GM18519 (cell line): ENCODE results near the gene UBTF.

ENCODE experiments used
- ATAC-seq: cut with Tn5 transposase; IDR thresholded peaks from one replicate; pipeline ENCODE4 v1.9.1; 2021; ENCODE audit warnings: mild to moderate bottlenecking, moderate library complexity; ENCODE audit not compliant: unreplicated experiment, low FRiP score

Gene UBTF

DNA sequence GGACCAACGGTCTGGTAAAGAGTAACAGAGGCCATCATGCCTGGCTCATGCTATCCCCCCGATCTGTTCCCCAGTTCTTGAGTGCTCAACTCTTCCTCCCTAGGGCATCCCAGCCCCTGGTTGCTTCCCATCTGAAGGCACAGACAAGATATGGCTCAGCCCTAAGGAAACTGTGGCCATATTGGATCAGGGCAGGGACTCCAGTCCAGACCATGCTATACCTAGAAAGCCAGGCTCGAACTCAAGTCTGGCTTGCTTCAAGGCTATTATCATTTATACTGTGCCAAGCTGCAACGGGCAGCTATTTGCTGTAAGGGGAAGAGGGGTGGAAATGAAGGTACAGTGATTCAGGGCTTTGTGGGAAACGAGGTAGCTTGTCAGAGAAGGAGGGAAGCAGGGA lies 2.8 kb downstream of the UBTF start:
- no peak for ATAC-seq

- ATAC-seq, result no peak
Observed at GRCh38 chr17:44216173-44216572, 3.3 kb downstream of the UBTF start.

GRCh38 chr17:44214896-44215295 lies 4.6 kb downstream of the UBTF start:
- no peak for ATAC-seq

DNA sequence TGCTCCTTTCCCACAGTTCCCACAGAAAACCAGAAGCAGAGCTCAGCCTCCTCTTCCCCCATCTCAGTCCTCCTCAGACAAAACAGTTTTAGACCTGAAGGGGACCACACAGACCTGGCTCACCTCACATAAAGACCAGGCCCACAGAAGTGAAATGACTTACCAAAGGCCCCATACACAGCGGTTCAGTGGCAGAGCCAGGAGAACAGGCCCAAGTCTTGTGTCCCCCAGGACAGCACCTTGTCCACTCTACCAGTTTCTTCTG lies 5.3 kb downstream of the UBTF start:
- ATAC-seq, result no peak

DNA sequence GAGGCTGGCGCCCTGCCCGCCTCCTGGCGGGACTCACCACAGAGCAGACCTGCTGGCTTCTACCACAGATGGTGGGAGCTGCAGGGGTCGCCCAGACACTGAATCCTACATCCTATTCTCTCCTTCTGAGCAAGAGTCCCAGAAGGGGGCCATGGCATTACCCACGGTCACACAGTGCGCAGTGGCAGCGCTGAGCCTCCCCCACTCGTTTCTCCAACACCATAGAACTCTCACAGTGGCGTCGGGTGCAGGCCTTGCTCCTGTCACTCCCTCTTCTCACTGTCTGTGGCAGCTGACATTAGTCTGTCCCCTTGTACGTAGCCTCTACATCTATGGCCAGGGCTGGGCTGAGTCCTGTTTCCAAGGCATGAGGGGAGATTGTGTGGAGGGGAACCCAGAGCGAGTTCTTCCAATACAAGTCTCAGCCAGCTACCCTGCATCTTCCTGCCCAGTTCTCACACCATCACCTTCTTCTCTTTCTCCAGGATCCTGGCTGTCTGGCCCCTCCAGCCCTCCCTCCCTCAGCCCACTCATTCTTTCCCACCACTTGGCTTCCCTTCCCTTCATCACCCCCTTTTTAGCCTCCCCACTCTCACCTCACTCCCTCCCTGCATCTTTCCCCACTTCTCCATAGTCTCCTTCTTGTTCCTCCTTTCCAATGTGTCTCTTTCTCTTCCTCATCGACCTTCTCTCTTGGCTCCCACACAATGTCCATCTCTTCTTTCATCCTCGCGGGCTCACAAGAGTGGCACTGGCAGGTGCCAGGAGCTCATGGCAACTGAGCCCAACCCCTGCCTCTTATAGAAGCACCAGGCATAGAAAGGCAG lies 5.9 kb downstream of the UBTF start:
- no peak for ATAC-seq

DNA sequence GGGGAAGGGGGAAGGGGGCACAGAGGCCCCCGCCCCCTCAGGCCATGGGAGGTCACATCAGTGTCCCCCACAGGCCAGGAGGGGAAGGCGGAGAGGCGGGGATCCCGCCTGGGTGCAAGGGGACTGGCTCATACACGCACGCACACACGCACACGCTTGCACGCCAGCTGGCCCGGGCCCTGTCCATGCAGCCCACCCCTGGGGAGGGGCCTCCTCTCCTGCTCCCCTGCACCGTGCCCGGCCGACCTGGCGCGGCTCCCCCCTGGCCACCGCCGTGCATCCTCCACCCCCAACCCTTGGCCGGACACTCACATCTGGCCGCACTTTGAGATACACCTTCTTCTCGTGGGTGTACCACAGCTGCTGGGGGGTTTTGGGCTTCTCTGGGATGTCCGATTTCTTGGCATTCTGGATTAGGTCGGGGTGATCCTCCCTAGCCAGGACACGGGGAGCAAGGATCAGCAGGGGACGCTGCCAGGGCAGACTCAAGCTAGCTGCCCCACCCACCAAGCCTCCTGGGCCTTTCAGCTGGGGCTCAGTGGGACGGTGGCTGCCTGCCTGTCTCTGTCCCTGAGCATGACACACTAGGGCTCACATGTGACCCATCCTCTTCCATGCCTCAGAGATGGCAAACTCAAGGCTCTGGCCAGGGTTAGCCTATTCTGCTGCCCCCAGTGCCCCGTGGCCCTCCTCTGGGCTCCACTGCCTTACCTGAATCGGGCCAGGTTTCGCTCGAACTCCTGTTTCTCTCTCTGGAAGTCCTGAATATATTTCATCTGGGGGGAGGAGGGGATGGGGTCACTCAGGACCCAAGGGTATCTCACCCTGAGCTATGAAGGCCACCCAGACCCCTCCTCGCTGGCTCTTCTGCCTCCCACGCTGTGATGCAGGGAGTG lies 6.7 kb downstream of the UBTF start:
- no peak for ATAC-seq

DNA sequence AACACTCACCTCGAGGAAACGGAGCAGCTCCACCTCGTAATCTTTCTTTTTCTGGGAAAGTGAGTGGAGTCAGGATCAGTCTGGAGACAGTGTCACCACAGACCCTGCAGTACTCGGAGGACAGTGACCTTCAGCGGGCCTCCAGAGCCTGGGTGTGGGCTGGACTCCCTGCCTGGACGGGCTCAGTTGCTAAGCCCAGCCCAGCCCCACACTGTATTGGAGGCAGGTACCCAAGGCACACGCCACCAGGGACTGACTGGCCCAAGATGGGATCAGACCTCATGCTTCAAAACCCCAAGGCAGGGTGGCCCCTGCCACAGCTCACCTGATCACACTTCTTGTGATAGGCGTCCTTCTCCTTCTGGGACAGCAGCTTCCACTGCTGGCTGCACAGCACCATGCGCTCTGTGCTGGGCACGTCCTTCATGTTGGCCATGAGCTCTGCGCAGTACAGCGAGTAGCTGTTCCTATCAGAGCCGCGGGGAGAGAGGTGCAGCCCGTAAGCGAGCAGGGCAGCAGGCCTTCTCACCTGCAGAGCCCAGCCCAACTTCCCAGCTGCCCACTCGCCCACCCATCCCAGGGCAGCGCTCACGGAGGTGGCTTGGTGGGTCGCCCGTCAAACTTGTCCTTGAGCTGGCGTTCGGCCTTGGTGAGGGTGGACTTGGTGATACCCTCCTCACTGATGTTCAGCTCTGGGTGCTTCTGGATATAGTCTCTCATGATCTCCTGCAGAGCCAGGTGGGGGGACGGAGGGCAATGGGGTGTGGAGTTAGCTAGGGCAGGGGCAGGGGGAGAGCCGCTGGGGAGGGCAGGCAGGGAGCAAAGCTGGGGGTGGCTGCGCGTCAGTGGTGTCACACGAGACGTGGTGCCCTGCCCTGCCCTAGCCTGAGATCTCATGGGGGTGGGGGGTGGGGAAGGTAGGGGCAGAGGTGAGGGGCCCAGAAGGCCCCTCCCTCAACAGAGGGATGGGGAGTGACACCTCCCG lies 7.9 kb downstream of the UBTF start:
- ATAC-seq, result no peak

GRCh38 chr17:44210342-44211192 lies 8.9 kb downstream of the UBTF start:
- no peak for ATAC-seq

DNA sequence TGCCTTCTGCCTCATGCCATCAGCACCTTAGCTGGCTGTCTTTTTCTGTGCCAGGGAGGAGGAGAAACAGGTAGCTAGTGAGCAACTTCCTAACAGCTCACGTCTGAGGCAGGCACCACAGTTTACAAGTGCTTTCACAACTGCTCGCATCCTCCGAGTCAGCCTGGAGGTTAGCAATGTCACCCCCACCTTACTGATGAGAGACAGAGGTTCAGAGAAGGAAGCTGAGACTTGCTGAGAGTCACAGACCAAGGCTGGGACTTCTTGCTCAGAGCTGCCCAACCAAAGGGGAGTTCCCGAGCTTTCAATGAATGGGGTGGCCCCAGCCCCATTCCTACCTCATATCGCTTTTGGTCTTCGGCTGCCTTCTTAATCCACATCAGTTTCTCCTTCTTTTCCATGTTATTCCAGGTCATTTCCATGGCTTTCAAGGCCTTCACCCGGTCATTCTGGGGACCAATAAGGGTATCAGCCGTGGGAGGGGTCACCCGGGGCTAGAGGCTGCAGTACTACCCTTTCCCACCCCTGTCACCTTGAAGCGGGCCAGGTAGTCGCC lies 9.6 kb downstream of the UBTF start:
- no peak for ATAC-seq

GRCh38 chr17:44207743-44208142 lies 11.7 kb downstream of the UBTF start:
- no peak for ATAC-seq

- ATAC-seq, result no peak
Observed at GRCh38 chr17:44207319-44207718, 12.2 kb downstream of the UBTF start.

- no peak for ATAC-seq
Observed at GRCh38 chr17:44206825-44207155, 12.7 kb downstream of the UBTF start.

GRCh38 chr17:44205962-44206824 lies 13.3 kb downstream of the UBTF start:
- ATAC-seq, result no peak

DNA sequence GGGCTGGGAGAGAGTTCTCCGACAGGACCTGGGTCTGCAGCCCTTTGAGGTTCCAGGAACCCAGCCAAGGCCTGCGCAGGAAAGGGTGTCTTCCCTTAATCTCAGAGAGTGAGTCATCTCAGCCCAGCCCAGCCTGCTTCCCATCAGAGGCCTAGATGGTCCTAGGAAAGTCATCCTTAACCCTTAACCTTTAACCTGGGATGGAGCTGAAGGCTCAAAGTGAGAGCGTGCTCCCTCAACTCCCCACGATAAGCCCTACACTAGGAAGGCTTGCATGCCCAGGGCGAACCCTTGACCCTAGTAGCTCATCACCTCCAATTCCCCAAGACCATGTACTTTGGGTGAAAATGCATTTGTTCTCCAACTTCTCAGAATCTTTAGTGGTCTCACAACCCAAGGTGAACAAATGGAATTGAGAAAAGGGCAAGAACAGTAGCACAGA lies 15.0 kb downstream of the UBTF start:
- ATAC-seq, result no peak

GRCh38 chr17:44203731-44204440 lies 15.6 kb downstream of the UBTF start:
- ATAC-seq, result no peak

- ATAC-seq, result no peak
Observed at GRCh38 chr17:44202756-44203155, 16.7 kb downstream of the UBTF start.

GRCh38 chr17:44200478-44201155 lies 18.9 kb downstream of the UBTF start:
- no peak for ATAC-seq
